Mucosa of gallbladder (tissue), 1 donor: ENCODE data around the gene NR1H2. TPM values are rescaled to one million over a fixed set of nuclear protein-coding genes. Genes with fewer than 3 reads are reported as not detected.

Source experiments
- DNase-seq: peaks from one replicate; pipeline ENCODE4 v3.0.0-alpha.2; 2020; ENCODE audit warnings: low spot score
- total RNA-seq: library from RNA; stranded (reverse); gene quantifications from one replicate; pipeline ENCODE4 v1.2.1, GENCODE V29; 2021
- donor health status: DM: no; HTN: no; CAD: no.

The NR1H2 gene
- total RNA-seq, 1 donor from 2014 or later = 92.3 TPM

- DNase-seq = no peak
Observed at GRCh38 chr19:50401605-50402450, 25.6 kb downstream of the NR1H2 start.

- no peak for DNase-seq
Observed at GRCh38 chr19:50402544-50403301, 26.5 kb downstream of the NR1H2 start.

DNA sequence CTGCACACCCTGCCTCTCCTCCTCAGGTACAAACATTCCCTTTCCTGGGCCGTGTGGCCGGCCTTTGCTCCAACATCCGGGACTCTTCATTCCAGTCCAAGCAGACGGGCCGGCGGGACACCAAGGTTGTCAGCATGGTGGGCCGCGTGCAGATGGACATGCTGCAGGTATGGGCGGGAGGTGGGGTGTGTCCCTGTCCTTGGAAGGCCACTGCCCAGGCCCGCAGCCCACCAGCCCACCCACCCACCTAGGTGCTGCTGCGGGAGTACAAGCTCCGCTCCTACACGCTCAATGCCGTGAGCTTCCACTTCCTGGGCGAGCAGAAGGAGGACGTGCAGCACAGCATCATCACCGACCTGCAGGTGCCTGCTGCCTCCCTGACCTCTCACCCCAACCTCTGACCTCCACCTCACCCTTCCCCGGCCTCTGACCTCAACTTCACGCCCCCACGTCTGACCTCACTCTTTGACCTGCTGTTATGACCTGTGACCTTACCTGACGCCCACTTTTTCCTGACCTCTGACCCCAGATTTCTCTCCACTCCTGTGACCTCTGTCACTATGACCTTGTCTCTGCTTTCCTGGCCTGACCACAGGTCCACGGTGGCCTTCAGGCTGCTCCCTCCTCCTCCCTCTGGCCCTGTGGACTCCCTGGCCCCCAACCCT, 30.0 kb downstream of the NR1H2 start:
- no peak for DNase-seq

DNA sequence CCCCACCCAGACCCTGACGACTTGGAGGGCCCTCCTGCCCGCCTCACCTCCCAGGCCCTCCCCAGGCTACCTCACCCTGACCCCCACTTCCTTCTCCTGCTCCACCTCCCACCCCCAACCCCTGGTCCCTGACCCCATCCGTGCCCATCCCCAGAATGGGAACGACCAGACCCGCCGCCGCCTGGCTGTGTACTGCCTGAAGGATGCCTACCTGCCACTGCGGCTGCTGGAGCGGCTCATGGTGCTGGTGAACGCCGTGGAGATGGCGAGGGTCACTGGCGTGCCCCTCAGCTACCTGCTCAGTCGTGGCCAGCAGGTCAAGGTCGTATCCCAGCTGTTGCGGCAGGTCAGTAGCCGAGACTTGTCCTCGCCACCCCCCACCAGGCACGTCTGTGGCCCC, 30.6 kb downstream of the NR1H2 start:
- no peak for DNase-seq

GRCh38 chr19:50409347-50409746, 33.1 kb downstream of the NR1H2 start:
- no peak for DNase-seq

DNA sequence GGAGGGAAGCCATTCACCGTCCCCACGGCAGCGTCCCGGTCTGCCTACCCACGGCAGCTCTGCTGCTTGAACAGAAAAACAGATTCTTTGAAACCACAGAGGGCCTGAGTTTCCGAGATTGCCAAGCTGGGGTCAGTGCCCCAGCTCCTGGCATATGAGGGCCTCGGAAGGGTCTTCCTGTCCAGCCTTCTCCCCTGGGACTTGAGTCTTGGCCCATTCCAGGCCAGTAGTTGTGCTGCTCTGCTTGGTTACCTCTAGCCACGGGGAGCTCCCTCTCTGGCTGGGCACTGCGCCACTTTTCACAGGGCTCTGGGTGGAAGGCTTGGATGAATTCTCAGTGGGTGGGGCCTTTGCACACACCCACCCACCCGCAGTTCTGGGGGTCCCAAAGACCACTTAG, 33.9 kb downstream of the NR1H2 start:
- no peak for DNase-seq

GRCh38 chr19:50412419-50412818, 36.2 kb downstream of the NR1H2 start:
- no peak for DNase-seq

- DNase-seq = no peak
Observed at GRCh38 chr19:50413096-50413495, 36.8 kb downstream of the NR1H2 start.

- no peak for DNase-seq
Observed at GRCh38 chr19:50413531-50413930, 37.3 kb downstream of the NR1H2 start.

DNA sequence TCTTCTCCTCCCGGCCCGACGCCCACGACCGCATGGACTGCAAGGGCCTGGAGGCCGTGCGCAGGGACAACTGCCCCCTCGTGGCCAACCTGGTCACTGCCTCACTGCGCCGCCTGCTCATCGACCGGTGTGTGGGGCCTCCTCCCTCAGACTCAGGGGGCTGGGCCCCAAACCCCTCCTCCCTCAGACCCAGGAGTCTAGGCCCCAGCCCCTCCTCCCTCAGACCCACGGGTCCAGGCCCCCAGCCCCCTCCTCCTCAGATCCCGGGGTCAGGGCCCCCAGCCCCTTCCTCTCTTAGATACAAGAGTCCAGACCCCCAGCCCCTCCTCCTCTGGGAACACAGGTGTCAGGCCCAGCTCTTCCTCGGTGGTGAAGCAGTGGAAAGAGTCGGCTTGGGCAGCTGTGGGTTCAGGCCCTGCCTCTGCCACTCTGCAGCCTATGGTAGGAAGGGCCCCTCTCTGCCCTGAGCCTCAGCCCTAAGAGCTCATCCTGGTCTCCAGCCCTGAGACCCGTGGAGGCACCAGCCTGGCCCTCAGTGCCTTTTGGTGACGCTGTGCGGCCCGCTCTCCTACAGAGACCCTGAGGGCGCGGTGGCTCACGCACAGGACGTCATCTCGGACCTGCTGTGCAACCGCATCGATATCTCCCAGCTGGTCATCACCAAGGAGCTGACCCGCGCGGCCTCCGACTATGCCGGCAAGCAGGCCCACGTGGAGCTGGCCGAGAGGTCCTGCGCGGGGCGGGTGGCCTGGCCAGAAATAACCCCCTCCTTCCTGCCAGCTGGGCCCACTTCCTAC, 38.8 kb downstream of the NR1H2 start:
- peak; percentile 66 for DNase-seq

DNA sequence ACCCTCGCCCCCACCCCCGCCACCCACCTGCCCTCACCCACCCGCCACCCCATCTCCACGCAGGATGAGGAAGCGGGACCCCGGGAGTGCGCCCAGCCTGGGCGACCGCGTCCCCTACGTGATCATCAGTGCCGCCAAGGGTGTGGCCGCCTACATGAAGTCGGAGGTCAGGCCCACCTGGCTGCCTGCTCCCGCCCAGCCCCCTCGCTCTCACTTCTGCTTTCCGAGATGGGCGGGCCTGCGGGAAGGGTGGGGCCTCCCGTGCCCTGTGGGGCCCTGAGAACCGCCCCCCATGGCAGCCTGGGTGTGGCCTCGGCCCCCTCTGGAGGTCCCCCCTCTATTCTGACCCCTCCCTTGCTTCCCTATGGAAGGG, 39.4 kb downstream of the NR1H2 start:
- no peak for DNase-seq

DNA sequence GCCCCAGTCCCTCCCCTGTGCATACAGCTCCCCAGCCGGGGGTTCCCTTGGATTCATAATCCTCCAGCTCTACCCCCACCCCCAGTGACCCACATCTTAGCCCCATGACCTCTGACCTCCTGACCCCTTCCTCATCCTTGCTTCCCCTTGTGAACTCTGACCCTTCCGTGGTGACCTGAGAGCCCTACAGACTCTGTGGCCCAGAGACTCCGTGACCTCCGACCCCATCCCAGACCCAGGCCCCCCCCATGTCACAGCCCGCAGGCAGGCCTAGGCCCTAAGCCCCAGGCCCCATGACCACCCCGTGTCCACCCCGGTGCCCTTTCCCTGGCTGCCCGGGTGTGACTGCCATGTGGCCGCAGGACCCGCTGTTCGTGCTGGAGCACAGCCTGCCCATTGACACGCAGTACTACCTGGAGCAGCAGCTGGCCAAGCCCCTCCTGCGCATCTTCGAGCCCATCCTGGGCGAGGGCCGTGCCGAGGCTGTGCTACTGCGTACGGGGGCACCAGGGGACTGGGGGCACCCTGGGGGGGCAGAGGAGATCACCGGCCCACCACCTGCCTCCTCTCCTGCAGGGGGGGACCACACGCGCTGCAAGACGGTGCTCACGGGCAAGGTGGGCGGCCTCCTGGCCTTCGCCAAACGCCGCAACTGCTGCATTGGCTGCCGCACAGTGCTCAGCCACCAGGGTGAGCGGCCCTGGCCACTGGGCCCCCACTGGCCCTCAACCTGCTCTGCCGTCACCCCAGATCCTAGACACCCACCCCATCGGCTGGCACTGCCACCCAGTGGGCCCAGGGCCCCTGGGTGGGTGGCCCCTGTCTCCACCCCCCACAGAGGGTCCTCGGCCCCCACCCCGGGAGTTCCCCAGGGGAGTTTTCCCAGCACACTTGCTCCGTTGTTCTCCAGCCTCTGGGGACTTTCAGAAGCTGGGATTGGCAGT, 40.0 kb downstream of the NR1H2 start:
- DNase-seq = no peak

DNA sequence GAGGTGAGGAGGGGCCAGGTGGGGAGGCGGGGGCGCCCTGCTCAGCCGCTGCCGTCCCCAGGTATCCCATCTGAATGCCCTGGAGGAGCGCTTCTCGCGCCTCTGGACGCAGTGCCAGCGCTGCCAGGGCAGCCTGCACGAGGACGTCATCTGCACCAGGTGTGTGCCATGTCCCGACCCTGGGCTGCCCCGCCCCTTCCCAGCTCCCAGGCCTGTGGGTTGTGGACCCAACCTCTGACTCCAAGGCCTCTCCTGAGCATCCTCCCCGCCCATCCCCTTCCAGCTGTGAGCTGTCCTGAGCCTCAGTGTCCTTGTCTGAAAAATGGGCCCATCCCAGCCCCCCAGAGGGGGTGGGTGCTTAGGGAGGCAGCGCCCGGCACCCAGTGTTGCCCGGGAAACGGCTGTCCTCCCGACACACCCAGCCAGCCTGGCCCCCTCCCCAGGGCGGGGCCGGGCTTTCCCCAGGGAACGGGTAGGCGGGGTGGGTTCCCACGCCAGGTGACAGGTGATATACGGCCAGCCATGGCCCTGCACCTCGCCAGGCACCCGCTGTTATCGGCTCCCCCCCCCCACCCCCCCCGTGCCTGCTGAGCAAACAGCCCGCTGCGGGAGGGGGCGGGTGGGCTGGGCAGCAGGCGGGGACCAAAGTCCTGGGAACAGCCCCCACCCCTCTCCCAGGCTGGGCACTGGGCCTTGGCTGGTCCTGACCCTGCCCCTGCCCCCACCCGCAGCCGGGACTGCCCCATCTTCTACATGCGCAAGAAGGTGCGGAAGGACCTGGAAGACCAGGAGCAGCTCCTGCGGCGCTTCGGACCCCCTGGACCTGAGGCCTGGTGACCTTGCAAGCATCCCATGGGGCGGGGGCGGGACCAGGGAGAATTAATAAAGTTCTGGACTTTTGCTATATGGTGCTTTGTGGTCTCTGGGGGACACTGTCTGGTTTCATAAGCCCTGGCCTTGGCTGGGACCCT, 41.1 kb downstream of the NR1H2 start:
- DNase-seq = no peak

DNA sequence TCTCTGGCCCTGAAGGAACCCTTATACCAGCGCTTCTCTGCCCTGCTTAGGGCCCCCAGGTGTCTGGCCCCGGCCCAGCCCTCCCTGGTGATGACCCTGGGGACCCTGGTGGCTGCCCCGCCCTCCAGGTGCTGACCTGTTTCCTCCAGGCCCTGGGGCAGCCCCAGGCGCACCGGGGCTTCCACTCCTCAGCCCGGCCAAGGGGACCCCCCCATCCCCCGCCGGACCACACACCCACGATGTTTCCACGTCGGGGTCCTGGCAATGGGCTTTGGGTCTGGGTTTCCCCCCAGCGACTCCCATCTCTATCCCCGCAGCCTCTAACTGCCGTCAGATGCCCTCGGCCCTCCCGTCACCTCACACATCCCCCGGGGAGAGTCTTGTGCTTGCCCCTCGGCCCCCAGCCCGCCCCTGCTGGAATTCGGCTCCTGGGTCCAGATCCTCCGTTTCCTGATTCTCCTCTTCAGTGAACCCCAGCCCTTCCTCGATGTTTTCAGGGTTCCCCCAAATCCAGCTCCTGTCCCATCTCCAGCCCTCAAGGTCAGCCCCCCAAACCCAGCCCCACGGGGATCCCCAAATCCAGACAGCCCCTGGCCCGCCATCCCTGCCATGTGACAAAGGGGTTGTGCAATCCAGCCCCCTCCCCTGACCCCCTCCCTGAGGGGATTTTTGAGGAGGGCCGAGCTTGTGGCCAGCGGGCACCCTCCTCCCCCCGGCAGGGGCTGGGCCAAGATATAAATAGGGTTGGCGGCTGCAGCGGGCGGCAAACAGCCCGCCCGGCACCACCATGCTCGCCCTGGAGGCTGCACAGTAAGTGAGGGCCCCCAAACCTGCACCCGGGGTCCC, 42.1 kb downstream of the NR1H2 start, which contains the start of gene SPIB:
Gene SPIB, plus strand, starts transcription at position 763 of the 846 bp plus-strand sequence. Its CDS starts 25 bp downstream, at position 788.
- no peak for DNase-seq

- no peak for DNase-seq
Observed at GRCh38 chr19:50419022-50419579, 42.8 kb downstream of the NR1H2 start.

DNA sequence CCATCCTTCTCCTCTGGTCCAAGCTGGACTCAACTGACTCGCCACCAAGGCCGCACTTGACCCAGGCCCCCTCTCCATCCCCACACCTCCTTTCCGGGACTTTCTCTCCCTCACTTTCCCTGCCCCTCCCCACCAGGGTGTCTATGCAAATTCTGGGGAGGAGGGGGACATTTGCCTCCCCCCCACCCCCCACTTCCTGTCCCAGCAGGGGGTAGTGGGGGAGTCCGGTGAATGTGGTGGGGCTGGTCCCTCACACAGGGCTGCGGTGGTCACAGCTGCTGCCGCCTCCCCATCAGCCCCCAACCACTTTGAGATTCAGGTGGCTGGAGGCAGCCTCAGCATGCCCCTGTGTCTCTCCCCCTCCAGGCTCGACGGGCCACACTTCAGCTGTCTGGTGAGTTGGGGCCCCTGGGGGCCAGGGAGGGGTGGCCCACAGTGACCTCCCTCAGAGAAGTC, 43.4 kb downstream of the NR1H2 start:
- no peak for DNase-seq

GRCh38 chr19:50420127-50420526, 43.9 kb downstream of the NR1H2 start:
- no peak for DNase-seq

GRCh38 chr19:50420808-50421207, 44.6 kb downstream of the NR1H2 start:
- DNase-seq = no peak
